HG03095 (cell line): ENCODE results near the gene APP.
A peak's percentile ranks its signal among the peaks of the same experiment; 100 is the strongest.

Source experiments
- ATAC-seq: cut with Tn5 transposase; IDR thresholded peaks from one replicate; pipeline ENCODE4 v1.9.1; 2021; ENCODE audit warnings: moderate library complexity; ENCODE audit not compliant: unreplicated experiment

Gene APP

GRCh38 chr21:25884311-25884710 lies 286.3 kb downstream of the APP start:
- ATAC-seq, result no peak

- ATAC-seq, result peak; percentile 95
Observed at GRCh38 chr21:25881524-25882376, 288.8 kb downstream of the APP start.

- no peak for ATAC-seq
Observed at GRCh38 chr21:25879203-25879602, 291.4 kb downstream of the APP start.

GRCh38 chr21:25878344-25878743 lies 292.2 kb downstream of the APP start:
- ATAC-seq, result no peak

- ATAC-seq, result no peak
Observed at GRCh38 chr21:25872271-25872670, 298.3 kb downstream of the APP start.

- ATAC-seq, result no peak
Observed at GRCh38 chr21:25871566-25871965, 299.0 kb downstream of the APP start.

- no peak for ATAC-seq
Observed at GRCh38 chr21:25870084-25870483, 300.5 kb downstream of the APP start.

GRCh38 chr21:25867061-25867460 lies 303.5 kb downstream of the APP start:
- ATAC-seq, result no peak

- ATAC-seq, result no peak
Observed at GRCh38 chr21:25863747-25864146, 306.8 kb downstream of the APP start.

- no peak for ATAC-seq
Observed at GRCh38 chr21:25863031-25863430, 307.5 kb downstream of the APP start.

GRCh38 chr21:25862596-25862995 lies 308.0 kb downstream of the APP start:
- ATAC-seq, result no peak

- no peak for ATAC-seq
Observed at GRCh38 chr21:25862112-25862511, 308.5 kb downstream of the APP start.

- no peak for ATAC-seq
Observed at GRCh38 chr21:25859235-25859929, 311.2 kb downstream of the APP start.

- no peak for ATAC-seq
Observed at GRCh38 chr21:25858325-25858724, 312.2 kb downstream of the APP start.

GRCh38 chr21:25857308-25858074 lies 313.1 kb downstream of the APP start:
- ATAC-seq, result no peak

- ATAC-seq, result no peak
Observed at GRCh38 chr21:25855576-25855975, 315.0 kb downstream of the APP start.

- ATAC-seq, result no peak
Observed at GRCh38 chr21:25850126-25850842, 320.3 kb downstream of the APP start.

- no peak for ATAC-seq
Observed at GRCh38 chr21:25848309-25848708, 322.3 kb downstream of the APP start.

- ATAC-seq, result no peak
Observed at GRCh38 chr21:25845729-25846256, 324.8 kb downstream of the APP start.

- no peak for ATAC-seq
Observed at GRCh38 chr21:25842925-25843324, 327.6 kb downstream of the APP start.

- no peak for ATAC-seq
Observed at GRCh38 chr21:25838809-25839208, 331.8 kb downstream of the APP start.
